HCT116 (cell line): Measurements from ENCODE around the gene CRBN. TPM values are rescaled to one million over a fixed set of nuclear protein-coding genes. Genes with fewer than 3 reads are reported as not detected.

Experiments used
- ATAC-seq: fragments of 200-7000 bp; cut with Tn5 transposase; 2 replicates; pipeline ENCODE4 v1.9.1; 2020; ENCODE audit warnings: mild to moderate bottlenecking, moderate library complexity
- BruUV-seq: library from RNA; stranded (reverse); fragments of 400-500 nt; replicated peaks from 2 replicates; lab custom pipeline; 2021; lab: Mats Ljungman, UMichigan
- CTCF ChIA-PET: fragments of 300-600 bp; sonication (Branson Sonifier 250); formaldehyde crosslinking; loops from one replicate; lab custom pipeline; 2021; ENCODE audit warnings: antibody characterized with exemption; lab: Charles Lee
- POLR2A ChIA-PET: fragments of 300-600, 350-600 bp; sonication (Branson Sonifier 250); formaldehyde crosslinking; loops from one replicate; lab custom pipeline; 2021; ENCODE audit warnings: antibody characterized with exemption; lab: Charles Lee
- RAD21 ChIA-PET, 2 experiments: fragments of 300-600 bp; sonication (Branson Sonifier 250); formaldehyde crosslinking; loops; one replicate each; lab custom pipeline; 2023; ENCODE audit warnings: low total read pairs in 2 of 2; ENCODE audit not compliant: uncharacterized antibody in 2 of 2, unreplicated experiment in 2 of 2, low non-redundant PET in 1 of 2; lab: Charles Lee
- DNase-seq: peaks from one replicate; pipeline ENCODE4 v3.0.0-alpha.2; 2010; ENCODE audit warnings: low read depth, low spot score
- H2AFZ ChIP-seq: fragments of 200-600 bp; shearing (Covaris generic), sonication (generic); 2 replicates; pipeline ENCODE4 v1.6.1; 2017; ENCODE audit warnings: low read depth, mixed run types, mixed read lengths, antibody characterized with exemption, low read length; ENCODE audit not compliant: poor library complexity, severe bottlenecking
- H3K27ac ChIP-seq: 2 replicates; pipeline ENCODE4 v1.5.1; 2012; ENCODE audit warnings: low read depth, low read length
- H3K27me3 ChIP-seq: fragments of 200-600 bp; sonication (generic); 2 replicates; pipeline ENCODE4 v1.6.1; 2016; ENCODE audit warnings: mixed run types, low read length, mixed read lengths; ENCODE audit not compliant: insufficient read depth
- H3K36me3 ChIP-seq, 2 experiments: fragments of 200-500 bp in 1 of 2; fragments of 200-600 bp in 1 of 2; sonication (Bioruptor generic) in 1 of 2; sonication (generic) in 1 of 2; 2 replicates each; pipeline versions ENCODE4 v1.5.1 to v1.6.1; 2014 to 2016; ENCODE audit warnings: low read length in 2 of 2, inconsistent platforms in 1 of 2, mixed read lengths in 1 of 2, mixed run types in 1 of 2; ENCODE audit not compliant: insufficient read depth in 2 of 2, control insufficient read depth in 1 of 2
- H3K4me1 ChIP-seq, 2 experiments: fragments of 200-600 bp in 1 of 2; sonication (generic) in 1 of 2; 2 replicates each; pipeline versions ENCODE4 v1.5.1 to v1.6.1; 2012 to 2017; ENCODE audit warnings: low read length in 2 of 2, inconsistent platforms in 1 of 2, mild to moderate bottlenecking in 1 of 2, mixed read lengths in 1 of 2, mixed run types in 1 of 2, moderate library complexity in 1 of 2; ENCODE audit not compliant: insufficient read depth in 2 of 2, control insufficient read depth in 1 of 2
- H3K4me2 ChIP-seq: fragments of 200-600 bp; sonication (generic); 2 replicates; pipeline ENCODE4 v1.6.1; 2017; ENCODE audit warnings: mixed run types, low read length, mixed read lengths
- H3K4me3 ChIP-seq, 2 experiments: fragments of 200-600 bp in 1 of 2; sonication (generic) in 1 of 2; replicated peaks in 1 of 2; 2 replicates each; pipeline ENCODE4 v1.5.1; 2011 to 2016; ENCODE audit warnings: low read length in 2 of 2, control low read depth in 1 of 2, low read depth in 1 of 2, mild to moderate bottlenecking in 1 of 2, mixed read lengths in 1 of 2, mixed run types in 1 of 2
- H3K79me2 ChIP-seq: fragments of 200-600 bp; sonication (generic); 2 replicates; pipeline ENCODE4 v1.6.1; 2017; ENCODE audit warnings: mild to moderate bottlenecking, mixed run types, low read length, moderate library complexity, mixed read lengths; ENCODE audit not compliant: insufficient read depth
- H3K9ac ChIP-seq: fragments of 200-600 bp; sonication (generic); 2 replicates; pipeline ENCODE4 v1.6.1; 2016; ENCODE audit warnings: low read length, mixed read lengths
- H3K9me2 ChIP-seq: fragments of 200-600 bp; sonication (generic), shearing (Covaris generic); 2 replicates; pipeline ENCODE4 v1.6.1; 2017; ENCODE audit warnings: mixed run types, mild to moderate bottlenecking, moderate library complexity; ENCODE audit not compliant: insufficient read depth
- H3K9me3 ChIP-seq, 2 experiments: fragments of 200-500 bp in 1 of 2; fragments of 200-600 bp in 1 of 2; sonication (Bioruptor generic) in 1 of 2; sonication (generic) in 1 of 2; 2 replicates each; pipeline ENCODE4 v1.6.1; 2014 to 2017; ENCODE audit warnings: low read length in 2 of 2, mixed read lengths in 2 of 2, inconsistent platforms in 1 of 2, low read depth in 1 of 2, mild to moderate bottlenecking in 1 of 2, mixed run types in 1 of 2, moderate library complexity in 1 of 2; ENCODE audit not compliant: control insufficient read depth in 1 of 2, insufficient read depth in 1 of 2
- H4K20me1 ChIP-seq: fragments of 200-600 bp; sonication (generic), shearing (Covaris generic); 2 replicates; pipeline ENCODE4 v1.6.1; 2017; ENCODE audit warnings: mixed run types, mild to moderate bottlenecking, moderate library complexity; ENCODE audit not compliant: insufficient read depth
- ATF3 ChIP-seq: IDR thresholded peaks from 2 replicates; pipeline ENCODE4 v1.6.1; 2012
- CBX3 ChIP-seq: IDR thresholded peaks from 2 replicates; pipeline ENCODE4 v1.6.1; 2012; ENCODE audit warnings: low read depth
- CEBPB ChIP-seq: IDR thresholded peaks from 2 replicates; pipeline ENCODE4 v1.6.1; 2012; ENCODE audit warnings: low read depth
- EGR1 ChIP-seq: IDR thresholded peaks from 2 replicates; pipeline ENCODE4 v1.6.1; 2012; ENCODE audit warnings: low read depth
- ELF1 ChIP-seq: IDR thresholded peaks from 2 replicates; pipeline ENCODE4 v1.6.1; 2012; ENCODE audit warnings: low read depth, borderline replicate concordance
- EZH2 ChIP-seq: fragments of 200-600 bp; sonication (generic); IDR thresholded peaks from 2 replicates; pipeline ENCODE4 v1.6.1; 2017; ENCODE audit warnings: antibody characterized with exemption, mixed run types
- EZH2phosphoT487 ChIP-seq: fragments of 200-600 bp; IDR thresholded peaks from 2 replicates; pipeline ENCODE4 v1.6.1; 2018; ENCODE audit warnings: antibody characterized with exemption, borderline replicate concordance
- POLR2A ChIP-seq: IDR thresholded peaks from 2 replicates; pipeline ENCODE4 v1.7.0; 2011; ENCODE audit warnings: borderline replicate concordance; ENCODE audit not compliant: insufficient read depth, insufficient read length; ENCODE audit errors: extremely low read depth
- POLR2AphosphoS5 ChIP-seq: IDR thresholded peaks from 2 replicates; pipeline ENCODE4 v1.6.1; 2011; ENCODE audit warnings: mild to moderate bottlenecking, low read depth, low read length, moderate library complexity
- RAD21 ChIP-seq: IDR thresholded peaks from 2 replicates; pipeline ENCODE4 v1.6.1; 2012; ENCODE audit warnings: low read depth, mild to moderate bottlenecking
- REST ChIP-seq: IDR thresholded peaks from 2 replicates; pipeline ENCODE4 v1.6.1; 2012; ENCODE audit warnings: low read depth
- TCF7L2 ChIP-seq: IDR thresholded peaks from 2 replicates; pipeline ENCODE4 v1.7.0; 2011; ENCODE audit warnings: borderline replicate concordance, inconsistent platforms; ENCODE audit not compliant: insufficient read depth, insufficient read length; ENCODE audit errors: extremely low read depth
- ZBTB33 ChIP-seq: IDR thresholded peaks from 2 replicates; pipeline ENCODE4 v1.6.1; 2011; ENCODE audit warnings: mild to moderate bottlenecking, low read length, moderate library complexity; ENCODE audit not compliant: insufficient replicate concordance; ENCODE audit errors: extremely low read depth
- ZFX ChIP-seq: fragments of 450-650 bp; IDR thresholded peaks from 2 replicates; pipeline ENCODE4 v1.6.1; 2017
- intact Hi-C: fragments of 100-400 bp; cut with micrococcal nuclease; formaldehyde crosslinking; loops from 2 replicates; pipeline ENCODE4 v1.10.0; 2022
- total RNA-seq: library from RNA; stranded (reverse); gene quantifications from one replicate; pipeline ENCODE4 v1.2.1, GENCODE V29; 2021; ENCODE audit not compliant: unreplicated experiment

CRBN gene
- total RNA-seq, 1 experiment from 2014 or later: 29.1 TPM

- Histone ChIP-seq H3K27ac (peak overlapping the region; percentile 31), H3K9ac (peak overlapping the region; percentile 100), H2AFZ (peak overlapping the region; percentile 29), H3K9me2 (no peaks in the 10 kb centered on the region), H3K4me3 (peak overlapping the region; percentile 92 to 99), H3K36me3 (peaks cover 9 to 15% of the 10 kb centered on the region in 2 experiments; a peak in 3 of 4 replicates), H3K27me3 (no peaks in the 10 kb centered on the region), H3K4me2 (peak overlapping the region; percentile 97), H4K20me1 (no peaks in the 10 kb centered on the region), H3K4me1 (peaks cover 3 to 18% of the 10 kb centered on the region in 2 experiments; a peak in 2 of 4 replicates), H3K9me3 (no peaks in the 10 kb centered on the region), H3K79me2 (peaks cover 41% of the 10 kb centered on the region)
- DNase-seq (no peak), ATAC-seq (no peak)
- POLR2A ChIA-PET: interaction anchor here (0.5 kb wide), 1 partner anchor 20 kb away, joined by 3 read pairs; no protein-coding TSS in a partner anchor
- RAD21 ChIA-PET: no interaction called here
- CTCF ChIA-PET: no interaction called here
- TF ChIP-seq REST (no peak), POLR2AphosphoS5 (no peak), ZBTB33 (no peak), POLR2A (no peak), TCF7L2 (no peak), ATF3 (no peak), EZH2phosphoT487 (no peak), RAD21 (no peak), ELF1 (no peak), EZH2 (no peak), EGR1 (no peak), ZFX (no peak), CEBPB (no peak), CBX3 (no peak)
- BruUV-seq: TSS peak; percentile 89
- intact Hi-C loops: no loop called here
Measured at GRCh38 chr3:3125977-3126376, 53.5 kb downstream of the CRBN start.
